Measurements from ENCODE around the gene IL15.

Gene IL15

DNA sequence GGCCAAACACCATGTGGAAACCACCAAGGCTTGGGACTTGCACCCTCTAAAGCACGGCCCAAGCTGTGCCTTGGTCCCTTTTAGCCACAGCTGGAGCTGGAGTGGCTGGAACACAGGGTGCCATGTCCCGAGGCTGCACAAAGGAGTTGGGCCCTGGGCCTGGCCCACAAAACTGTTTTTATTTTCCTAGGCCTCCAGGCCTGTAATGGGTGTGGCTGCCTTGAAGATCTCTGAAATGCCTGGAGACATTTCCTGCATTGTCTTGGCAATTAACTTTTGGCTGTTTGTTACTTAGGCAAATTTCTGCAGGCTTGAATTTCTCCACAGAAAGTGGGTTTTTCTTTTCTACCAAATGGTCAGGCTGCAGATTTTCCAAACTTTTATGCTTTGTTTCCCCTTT, 55.7 kb downstream of the IL15 start:
- Histone ChIP-seq H3K4me3 (ENCODE audit: low read length) (no peak overlapping the region), H3K4me2 (ENCODE audit: low read length) (no peak overlapping the region), H3K27me3 (ENCODE audit: control insufficient read depth, low read length) (no peaks in the 10 kb centered on the region), H3K4me1 (ENCODE audit: control insufficient read depth, low read length) (no peaks in the 10 kb centered on the region), H4K20me1 (ENCODE audit: control insufficient read depth, insufficient read depth, low read depth, low read length) (no peaks in the 10 kb centered on the region), H3K79me2 (ENCODE audit: control insufficient read depth, low read length) (no peaks in the 10 kb centered on the region), H3K9me3 (ENCODE audit: control insufficient read depth, insufficient read depth, low read length) (no peaks in the 10 kb centered on the region), H3K9me2 (replicated peaks; ENCODE audit: control insufficient read depth, low read length) (no peaks in the 10 kb centered on the region), H3F3A (ENCODE audit: control insufficient read depth, insufficient read depth) (no peaks in the 10 kb centered on the region), H3K27ac (ENCODE audit: low read depth, low read length) (no peak overlapping the region), H3K36me3 (ENCODE audit: control insufficient read depth, low read length) (no peaks in the 10 kb centered on the region)
- TF ChIP-seq EZH2phosphoT487 (IDR thresholded peaks at IDR 0.05; ENCODE audit: borderline replicate concordance, low read length), result no peak
- TF ChIP-seq, protein P1, sequence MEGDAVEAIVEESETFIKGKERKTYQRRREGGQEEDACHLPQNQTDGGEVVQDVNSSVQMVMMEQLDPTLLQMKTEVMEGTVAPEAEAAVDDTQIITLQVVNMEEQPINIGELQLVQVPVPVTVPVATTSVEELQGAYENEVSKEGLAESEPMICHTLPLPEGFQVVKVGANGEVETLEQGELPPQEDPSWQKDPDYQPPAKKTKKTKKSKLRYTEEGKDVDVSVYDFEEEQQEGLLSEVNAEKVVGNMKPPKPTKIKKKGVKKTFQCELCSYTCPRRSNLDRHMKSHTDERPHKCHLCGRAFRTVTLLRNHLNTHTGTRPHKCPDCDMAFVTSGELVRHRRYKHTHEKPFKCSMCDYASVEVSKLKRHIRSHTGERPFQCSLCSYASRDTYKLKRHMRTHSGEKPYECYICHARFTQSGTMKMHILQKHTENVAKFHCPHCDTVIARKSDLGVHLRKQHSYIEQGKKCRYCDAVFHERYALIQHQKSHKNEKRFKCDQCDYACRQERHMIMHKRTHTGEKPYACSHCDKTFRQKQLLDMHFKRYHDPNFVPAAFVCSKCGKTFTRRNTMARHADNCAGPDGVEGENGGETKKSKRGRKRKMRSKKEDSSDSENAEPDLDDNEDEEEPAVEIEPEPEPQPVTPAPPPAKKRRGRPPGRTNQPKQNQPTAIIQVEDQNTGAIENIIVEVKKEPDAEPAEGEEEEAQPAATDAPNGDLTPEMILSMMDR (IDR thresholded peaks at IDR 0.05; ENCODE audit: low read depth, low read length, poor library complexity, severe bottlenecking), result no peak

DNA sequence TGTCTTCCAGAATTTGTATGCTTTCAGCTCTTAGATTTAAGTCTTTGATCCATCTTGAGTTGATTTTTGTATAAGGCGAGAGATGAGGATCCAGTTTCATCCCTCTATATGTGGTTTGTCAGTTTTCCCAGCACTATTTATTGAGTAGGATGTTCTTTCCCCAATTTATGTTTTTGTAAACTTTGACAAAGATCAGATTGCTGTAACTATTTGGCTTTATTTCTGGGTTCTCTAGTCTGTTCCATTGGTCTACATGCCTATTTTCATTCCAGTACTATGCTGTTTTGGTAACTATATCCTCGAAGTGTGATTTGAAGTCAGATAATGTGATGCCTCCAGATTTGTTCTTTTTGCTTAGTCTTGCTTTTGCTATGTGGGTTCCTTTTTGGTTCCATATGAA, 60.7 kb downstream of the IL15 start:
- H3K79me2 ChIP-seq (ENCODE audit: control insufficient read depth, low read length), result no peaks in the 10 kb centered on the region
- no peaks in the 10 kb centered on the region for H3K36me3 ChIP-seq (ENCODE audit: control insufficient read depth, low read length)
- H4K20me1 ChIP-seq (ENCODE audit: control insufficient read depth, insufficient read depth, low read depth, low read length), result no peaks in the 10 kb centered on the region
- no peaks in the 10 kb centered on the region for H3K9me3 ChIP-seq (ENCODE audit: control insufficient read depth, insufficient read depth, low read length)
- no peak overlapping the region for H3K4me2 ChIP-seq (ENCODE audit: low read length)
- H3K9me2 ChIP-seq (replicated peaks; ENCODE audit: control insufficient read depth, low read length), result no peaks in the 10 kb centered on the region
- no peaks in the 10 kb centered on the region for H3F3A ChIP-seq (ENCODE audit: control insufficient read depth, insufficient read depth)
- TF ChIP-seq EZH2phosphoT487 (IDR thresholded peaks at IDR 0.05; ENCODE audit: borderline replicate concordance, low read length), result no peak
- TF ChIP-seq, protein P1 (IDR thresholded peaks at IDR 0.05; ENCODE audit: low read depth, low read length, poor library complexity, severe bottlenecking), result no peak
- H3K4me1 ChIP-seq (ENCODE audit: control insufficient read depth, low read length), result no peaks in the 10 kb centered on the region
- H3K4me3 ChIP-seq (ENCODE audit: low read length), result no peak overlapping the region
- H3K27ac ChIP-seq (ENCODE audit: low read depth, low read length), result no peak overlapping the region
- H3K27me3 ChIP-seq (ENCODE audit: control insufficient read depth, low read length), result no peaks in the 10 kb centered on the region

DNA sequence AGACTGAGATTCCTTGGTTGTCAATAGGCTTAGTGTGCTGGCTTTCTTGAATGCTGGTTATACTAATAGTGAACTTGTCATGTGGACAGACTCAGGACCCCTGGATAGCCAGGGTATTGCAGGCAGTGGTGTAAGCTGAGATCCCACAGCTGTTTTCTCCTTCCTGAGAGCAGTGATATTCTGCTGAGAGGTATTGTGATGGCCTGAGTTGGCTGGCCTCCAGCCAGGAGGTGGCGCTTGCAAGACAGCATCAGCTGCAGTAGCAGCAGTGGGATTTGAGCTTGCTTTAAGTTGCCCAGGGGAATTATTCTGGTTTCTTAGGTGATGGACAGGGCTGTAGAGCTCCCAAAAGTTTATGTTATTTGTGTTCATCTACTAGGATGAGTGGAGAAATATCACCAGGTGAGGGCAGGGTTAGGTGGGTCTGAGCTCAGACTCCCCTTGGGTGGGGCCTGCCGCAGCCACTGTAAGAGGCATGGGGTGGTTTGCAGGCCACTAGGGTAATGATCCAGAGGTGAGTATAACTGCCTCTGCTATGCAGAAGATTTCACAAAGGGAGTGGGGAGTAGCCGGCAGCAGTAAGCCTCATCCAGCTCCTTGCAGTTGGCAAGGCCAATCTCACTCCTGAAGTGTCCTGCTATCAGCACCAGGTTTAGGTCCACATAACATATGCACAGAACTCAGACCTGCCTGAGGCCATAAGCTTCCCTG, 66.2 kb downstream of the IL15 start:
- no peak overlapping the region for H3K27ac ChIP-seq (ENCODE audit: low read depth, low read length)
- H3K36me3 ChIP-seq (ENCODE audit: control insufficient read depth, low read length), result no peaks in the 10 kb centered on the region
- no peaks in the 10 kb centered on the region for H3F3A ChIP-seq (ENCODE audit: control insufficient read depth, insufficient read depth)
- H3K27me3 ChIP-seq (ENCODE audit: control insufficient read depth, low read length), result no peaks in the 10 kb centered on the region
- H3K9me2 ChIP-seq (replicated peaks; ENCODE audit: control insufficient read depth, low read length), result no peaks in the 10 kb centered on the region
- no peak overlapping the region for H3K4me3 ChIP-seq (ENCODE audit: low read length)
- H3K4me1 ChIP-seq (ENCODE audit: control insufficient read depth, low read length), result peaks cover 21% of the 10 kb centered on the region
- TF ChIP-seq EZH2phosphoT487 (IDR thresholded peaks at IDR 0.05; ENCODE audit: borderline replicate concordance, low read length), result no peak
- TF ChIP-seq, protein P1 (IDR thresholded peaks at IDR 0.05; ENCODE audit: low read depth, low read length, poor library complexity, severe bottlenecking), result peak; percentile 42
- H3K79me2 ChIP-seq (ENCODE audit: control insufficient read depth, low read length), result no peaks in the 10 kb centered on the region
- no peaks in the 10 kb centered on the region for H4K20me1 ChIP-seq (ENCODE audit: control insufficient read depth, insufficient read depth, low read depth, low read length)
- H3K4me2 ChIP-seq (ENCODE audit: low read length), result no peak overlapping the region
- H3K9me3 ChIP-seq (ENCODE audit: control insufficient read depth, insufficient read depth, low read length), result no peaks in the 10 kb centered on the region; the same call in 1 of the 2 replicates

Data from DOHH2 (cell line).